ENCODE measurements around the gene ZFYVE28.
"Not testable (repeated sequence)": the region's sequence is repeated elsewhere in the genome, so short reads cannot be mapped to it uniquely, and the experiment has no call there.

ZFYVE28 gene

DNA sequence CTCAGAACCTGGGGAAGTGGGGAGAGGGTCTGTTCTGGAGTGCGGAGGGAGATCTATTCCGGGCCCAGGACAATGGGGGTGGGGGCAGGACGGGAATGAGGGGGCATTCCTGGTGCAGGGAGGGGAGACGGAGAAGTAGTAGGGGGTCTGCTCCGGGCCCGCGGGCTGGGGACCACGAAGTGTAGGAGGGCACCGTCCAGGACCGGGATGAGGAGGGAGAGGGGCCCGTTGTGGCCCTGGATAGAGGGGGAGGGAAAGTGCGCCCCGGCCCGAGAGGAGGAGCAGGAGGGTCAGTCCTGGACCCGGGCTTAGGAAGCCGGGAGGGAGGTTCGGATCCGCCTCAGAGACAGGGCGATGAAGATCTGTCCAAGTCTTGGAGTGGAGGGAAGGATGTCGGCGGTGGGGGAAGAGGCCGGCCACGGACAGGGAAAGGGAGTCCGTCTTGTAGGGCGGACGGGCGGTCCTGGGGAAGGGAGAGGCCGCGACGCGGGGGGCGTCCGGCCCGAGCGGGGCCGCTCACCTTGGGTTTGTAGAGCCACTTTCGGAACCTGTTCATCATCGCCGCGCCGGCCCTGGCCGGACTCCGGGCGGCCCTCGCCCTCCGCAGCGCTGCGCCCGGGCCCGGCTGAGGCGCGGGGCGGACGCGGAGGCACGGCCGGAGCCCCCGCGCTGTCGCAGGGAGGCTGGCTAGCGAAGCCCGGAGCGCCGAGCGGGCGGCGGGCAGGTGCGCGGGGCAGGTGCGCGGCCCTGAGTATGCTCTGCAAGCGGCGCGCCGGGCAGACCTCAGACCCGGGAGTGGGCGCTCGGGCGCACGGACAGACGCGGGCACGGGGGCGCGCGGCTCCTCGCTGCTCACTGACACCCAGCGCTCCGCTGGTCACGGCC lies at the start of gene ZFYVE28:
Gene ZFYVE28 (minus strand): TSS at position 881 of the 885 bp plus-strand sequence. CDS start 322 bp downstream, at position 559.
- in situ Hi-C loops (cut with HindIII; ENCODE audit: low sequenced_read_pairs), result no loop called here
- H3K4me3 ChIP-seq (ENCODE audit: low read depth, low read length), result peak within 1 kb of the TSS; percentile 52
- no peak for DNase-seq (ENCODE audit: low read depth)
- TF ChIP-seq, protein P1, sequence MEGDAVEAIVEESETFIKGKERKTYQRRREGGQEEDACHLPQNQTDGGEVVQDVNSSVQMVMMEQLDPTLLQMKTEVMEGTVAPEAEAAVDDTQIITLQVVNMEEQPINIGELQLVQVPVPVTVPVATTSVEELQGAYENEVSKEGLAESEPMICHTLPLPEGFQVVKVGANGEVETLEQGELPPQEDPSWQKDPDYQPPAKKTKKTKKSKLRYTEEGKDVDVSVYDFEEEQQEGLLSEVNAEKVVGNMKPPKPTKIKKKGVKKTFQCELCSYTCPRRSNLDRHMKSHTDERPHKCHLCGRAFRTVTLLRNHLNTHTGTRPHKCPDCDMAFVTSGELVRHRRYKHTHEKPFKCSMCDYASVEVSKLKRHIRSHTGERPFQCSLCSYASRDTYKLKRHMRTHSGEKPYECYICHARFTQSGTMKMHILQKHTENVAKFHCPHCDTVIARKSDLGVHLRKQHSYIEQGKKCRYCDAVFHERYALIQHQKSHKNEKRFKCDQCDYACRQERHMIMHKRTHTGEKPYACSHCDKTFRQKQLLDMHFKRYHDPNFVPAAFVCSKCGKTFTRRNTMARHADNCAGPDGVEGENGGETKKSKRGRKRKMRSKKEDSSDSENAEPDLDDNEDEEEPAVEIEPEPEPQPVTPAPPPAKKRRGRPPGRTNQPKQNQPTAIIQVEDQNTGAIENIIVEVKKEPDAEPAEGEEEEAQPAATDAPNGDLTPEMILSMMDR (IDR thresholded peaks at IDR 0.05; ENCODE audit: low read depth, low read length, missing control alignments), result no peak

DNA sequence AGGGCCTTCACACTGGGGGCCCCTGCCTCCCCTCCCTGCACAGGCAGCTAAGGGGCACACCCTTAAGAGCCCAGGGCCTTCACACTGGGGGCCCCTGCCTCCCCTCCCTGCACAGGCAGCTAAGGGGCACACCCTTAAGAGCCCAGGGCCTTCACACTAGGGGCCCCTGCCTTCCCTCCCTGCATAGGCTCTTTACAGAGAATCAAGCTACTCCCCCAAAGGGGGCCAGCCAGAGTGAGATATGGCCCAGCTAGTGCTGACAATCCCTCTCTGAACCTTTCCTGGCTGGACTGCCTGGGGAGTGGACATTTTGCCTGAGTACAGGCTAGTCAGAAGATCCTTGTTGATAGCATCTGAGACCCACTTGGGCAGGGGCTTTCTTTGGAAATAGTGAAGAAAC lies 47.1 kb upstream of the ZFYVE28 start:
- DNase-seq (ENCODE audit: low read depth); in situ Hi-C loops (cut with HindIII; ENCODE audit: low sequenced_read_pairs); H3K4me3 ChIP-seq (ENCODE audit: low read depth, low read length): not testable (repeated sequence)

DNA sequence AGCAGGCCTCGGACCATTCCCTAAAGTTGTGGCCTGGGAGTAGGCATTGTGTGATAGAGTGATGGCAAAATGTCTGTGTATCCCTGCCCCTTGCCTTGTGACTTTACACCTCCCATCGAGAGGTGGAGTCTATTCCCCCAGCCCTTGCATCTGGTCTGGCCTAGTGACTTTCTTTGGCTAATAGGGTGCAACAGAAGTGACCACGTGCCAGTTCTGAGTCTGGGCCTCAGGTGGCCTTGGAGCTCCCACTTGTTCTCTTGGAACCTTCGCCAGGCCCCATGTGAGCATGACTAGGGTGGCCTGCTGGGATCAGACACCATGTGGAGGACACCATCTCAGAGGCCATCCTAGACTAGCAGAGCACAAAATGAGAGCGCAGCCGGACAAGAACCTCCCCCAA lies 46.6 kb upstream of the ZFYVE28 start:
- TF ChIP-seq, protein P1 (IDR thresholded peaks at IDR 0.05; ENCODE audit: low read depth, low read length, missing control alignments), result no peak
- no peak overlapping the region for H3K4me3 ChIP-seq (ENCODE audit: low read depth, low read length)
- DNase-seq (ENCODE audit: low read depth), result no peak
- in situ Hi-C loops (cut with HindIII; ENCODE audit: low sequenced_read_pairs), result no loop called here

DNA sequence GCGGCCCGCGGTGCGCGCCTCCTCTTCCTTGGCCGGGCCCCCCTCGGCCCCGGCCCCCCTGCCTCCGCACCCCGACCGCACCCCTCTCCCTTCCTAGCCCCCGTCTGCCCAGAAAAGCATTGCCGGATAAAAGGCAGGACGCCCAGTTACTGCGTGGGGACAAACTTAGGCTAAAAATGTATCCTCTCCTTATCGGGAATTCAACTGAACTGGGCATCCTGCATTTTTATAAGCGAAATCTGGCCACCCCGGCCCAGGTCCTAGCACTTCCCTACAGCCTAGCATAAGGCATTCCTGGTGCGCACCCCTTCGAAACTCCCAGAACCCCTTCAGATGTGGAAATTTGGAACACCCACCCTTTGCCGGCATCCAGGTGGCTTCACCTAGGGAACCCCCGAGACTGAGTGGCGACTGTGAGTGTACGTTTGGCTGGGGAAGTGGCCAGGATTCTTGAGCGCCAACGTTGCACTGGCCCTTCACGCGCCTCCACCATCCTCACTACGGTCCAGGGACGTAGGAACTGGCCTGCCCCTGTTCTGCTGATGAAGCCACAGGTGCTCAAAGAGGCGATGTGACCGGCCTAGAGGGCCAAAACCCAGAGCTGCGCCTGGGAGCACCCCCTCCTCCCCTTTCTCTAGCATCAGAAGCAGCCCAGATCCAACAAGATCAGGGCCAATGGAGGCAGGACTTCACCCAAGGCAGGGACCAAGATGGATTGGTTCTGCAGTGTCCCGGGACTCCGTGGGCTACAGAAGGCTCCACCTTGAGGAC lies 44.7 kb upstream of the ZFYVE28 start:
- H3K4me3 ChIP-seq (ENCODE audit: low read depth, low read length), result peak overlapping the region; percentile 29
- TF ChIP-seq, protein P1 (IDR thresholded peaks at IDR 0.05; ENCODE audit: low read depth, low read length, missing control alignments), result peak; percentile 4
- in situ Hi-C loops (cut with HindIII; ENCODE audit: low sequenced_read_pairs), result no loop called here
- DNase-seq (ENCODE audit: low read depth), result no peak

DNA sequence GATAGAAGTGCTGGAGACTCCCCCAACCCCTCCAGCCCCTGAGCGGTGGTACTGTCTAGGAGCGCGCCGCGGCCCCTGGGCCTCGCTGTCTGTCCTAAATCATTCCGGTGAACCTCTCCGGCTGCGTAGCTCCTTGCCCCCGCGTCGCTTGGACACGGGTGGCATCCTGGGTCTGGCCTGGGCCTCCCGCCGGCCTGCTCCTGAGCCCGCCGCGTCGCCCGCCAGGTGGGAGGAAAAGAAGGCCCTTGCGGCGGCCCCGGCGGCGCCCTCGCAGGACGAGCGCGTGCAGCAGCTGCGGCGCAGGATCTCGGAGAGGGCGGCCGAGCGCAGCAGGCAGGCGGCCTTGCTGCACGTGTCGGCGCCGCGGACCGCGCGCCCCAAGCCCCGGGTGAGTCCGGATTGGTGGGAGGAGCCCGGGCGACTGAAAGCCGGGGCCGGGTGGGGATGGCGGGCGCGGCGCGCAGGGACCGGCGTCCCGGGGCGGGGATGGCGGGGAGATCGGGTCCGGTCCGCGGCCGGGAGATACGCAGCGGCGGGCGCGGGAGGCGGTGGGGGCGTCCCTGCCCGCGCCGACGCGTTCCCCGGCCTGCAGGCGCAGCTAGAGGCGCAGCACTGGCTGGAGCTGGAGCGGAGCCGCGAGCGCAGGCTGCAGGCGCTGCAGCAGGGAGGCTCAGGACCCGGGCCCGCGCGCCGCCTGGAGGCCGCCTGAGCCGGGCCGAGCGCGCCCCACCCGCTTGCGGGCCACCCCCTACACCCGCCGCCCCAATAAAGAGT lies 44.0 kb upstream of the ZFYVE28 start:
- in situ Hi-C loops (cut with HindIII; ENCODE audit: low sequenced_read_pairs), result no loop called here
- peak overlapping the region; percentile 29 for H3K4me3 ChIP-seq (ENCODE audit: low read depth, low read length)
- DNase-seq (ENCODE audit: low read depth), result peak; percentile 29
- TF ChIP-seq, protein P1 (IDR thresholded peaks at IDR 0.05; ENCODE audit: low read depth, low read length, missing control alignments), result peak; percentile 25

DNA sequence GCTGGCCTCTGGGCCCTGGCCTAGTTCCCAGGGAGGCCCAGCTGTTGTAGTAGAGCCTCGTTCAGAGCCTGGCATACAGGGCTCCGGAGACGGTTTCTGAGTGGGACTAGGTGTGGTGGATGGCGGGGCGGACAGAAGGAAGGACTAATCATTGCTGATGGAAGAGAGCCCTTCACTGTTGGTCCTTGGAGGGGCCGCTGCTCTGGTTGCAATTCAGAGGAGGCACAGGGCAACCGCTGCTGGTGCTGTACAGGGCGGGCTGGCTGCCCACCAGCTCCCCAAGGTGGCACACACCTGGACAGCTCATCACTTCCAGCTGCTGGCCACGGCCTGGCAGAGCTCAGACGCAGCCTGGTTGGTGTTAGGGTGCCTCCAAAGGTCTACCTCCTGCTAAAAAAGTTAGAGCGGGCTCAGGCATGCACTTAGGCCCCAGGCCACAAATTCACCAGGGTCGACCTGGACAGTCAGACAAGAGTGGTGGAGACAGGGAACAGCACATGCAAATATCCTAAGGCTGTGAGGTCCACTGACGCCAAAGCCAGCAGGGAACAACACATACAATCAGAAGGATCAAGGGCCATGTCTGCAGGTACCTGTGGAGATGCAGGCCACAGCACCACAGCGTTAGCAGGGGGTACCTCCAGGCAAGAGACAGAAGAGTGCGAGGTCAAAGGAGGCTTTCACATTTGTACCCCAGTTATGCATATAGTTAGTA lies 43.0 kb upstream of the ZFYVE28 start:
- TF ChIP-seq, protein P1 (IDR thresholded peaks at IDR 0.05; ENCODE audit: low read depth, low read length, missing control alignments), result no peak
- in situ Hi-C loops (cut with HindIII; ENCODE audit: low sequenced_read_pairs), result no loop called here
- DNase-seq (ENCODE audit: low read depth), result no peak
- no peak overlapping the region for H3K4me3 ChIP-seq (ENCODE audit: low read depth, low read length)
